Kidney (tissue), 14 donors: Measurements from ENCODE around the gene ECT2. TPM values are rescaled to one million over a fixed set of nuclear protein-coding genes. Genes with fewer than 3 reads are reported as not detected.
"Not testable (repeated sequence)": the region's sequence is repeated elsewhere in the genome, so short reads cannot be mapped to it uniquely, and the experiment has no call there.

Experiments used
- DNase-seq, 5 donors: peaks; one replicate each; pipeline ENCODE4 v3.0.0-alpha.2; 2013 to 2020
- FAIRE-seq: peaks from 2 replicates; lab custom pipeline; 2012; peaks lifted over from hg19 to GRCh38; lab: Jason Lieb, UNC
- H3K27ac ChIP-seq, 2 donors: one replicate each; pipeline ENCODE4 v1.7.0; 2013; ENCODE audit warnings: low read depth in 2 of 2, low read length in 2 of 2, inconsistent platforms in 1 of 2
- H3K27me3 ChIP-seq: one replicate; pipeline ENCODE4 v1.7.1; 2013; ENCODE audit warnings: low read length, inconsistent platforms; ENCODE audit not compliant: control insufficient read depth, insufficient read depth
- H3K36me3 ChIP-seq, 3 donors: one replicate each; pipeline versions ENCODE4 v1.7.0 to v1.7.1; 2013; ENCODE audit warnings: low read length in 3 of 3, control low read depth in 1 of 3, inconsistent platforms in 1 of 3; ENCODE audit not compliant: insufficient read depth in 3 of 3, control insufficient read depth in 2 of 3
- H3K4me1 ChIP-seq, 3 donors: one replicate each; pipeline versions ENCODE4 v1.7.0 to v1.7.1; 2013; ENCODE audit warnings: low read length in 3 of 3, inconsistent platforms in 1 of 3, low read depth in 1 of 3; ENCODE audit not compliant: control insufficient read depth in 2 of 3, insufficient read depth in 2 of 3
- H3K4me3 ChIP-seq, 3 donors: one replicate each; pipeline versions ENCODE4 v1.7.0 to v1.8.1; 2013; ENCODE audit warnings: low read length in 3 of 3, control low read depth in 1 of 3, inconsistent platforms in 1 of 3
- H3K9ac ChIP-seq, 3 donors: one replicate each; pipeline versions ENCODE4 v1.7.0 to v1.7.1; 2013; ENCODE audit warnings: low read length in 3 of 3, control low read depth in 1 of 3, inconsistent platforms in 1 of 3
- H3K9me3 ChIP-seq, 3 donors: one replicate each; pipeline versions ENCODE4 v1.7.0 to v1.7.1; 2013; ENCODE audit warnings: low read length in 3 of 3, control low read depth in 1 of 3, inconsistent platforms in 1 of 3; ENCODE audit not compliant: control insufficient read depth in 2 of 3, insufficient read depth in 1 of 3
- intact Hi-C: fragments of 100-400 bp; cut with DNase I; formaldehyde crosslinking; loops from one replicate; pipeline ENCODE4 v1.11.1; 2022
- polyA plus RNA-seq: library from polyadenylated mRNA; stranded (reverse); fragments of 350-450 nt; fragmentation: Illumina TruSeq; extraction: RNeasy Lipid Tissue Mini Kit (QIAGEN cat#74804); gene quantifications from one replicate; pipeline ENCODE4 v1.2.3, GENCODE V29; 2014; ENCODE audit warnings: low read depth, low replicate concordance; ENCODE audit not compliant: insufficient read depth
- total RNA-seq: library from RNA; stranded (reverse); fragmentation: NEBNext Ultra II Directional; extraction: Animal tissue kit (Norgen Biotek cat#: 25700); gene quantifications from one replicate; pipeline ENCODE4 v1.2.1, GENCODE V29; 2021
- TF ChIP-seq, protein P1 (sequence below): IDR thresholded peaks from 3 replicates; pipeline ENCODE4 v1.5.1; 2012; ENCODE audit warnings: mild to moderate bottlenecking, moderate library complexity, borderline replicate concordance; ENCODE audit not compliant: insufficient read depth; ENCODE audit errors: extremely low read depth
- donor health status: control.
- donor health status: control.
- donor health status: control.
- donor health status: control.
- donor health status: control.
- donor health status: DM: yes; HTN: yes; CAD: no.
- donor health status: Normal renal cell carcinoma (clear cell type).

Gene ECT2
- total and polyA plus RNA-seq, 2 donors from 2014 or later, result 2.4 to 15.5 TPM

DNA sequence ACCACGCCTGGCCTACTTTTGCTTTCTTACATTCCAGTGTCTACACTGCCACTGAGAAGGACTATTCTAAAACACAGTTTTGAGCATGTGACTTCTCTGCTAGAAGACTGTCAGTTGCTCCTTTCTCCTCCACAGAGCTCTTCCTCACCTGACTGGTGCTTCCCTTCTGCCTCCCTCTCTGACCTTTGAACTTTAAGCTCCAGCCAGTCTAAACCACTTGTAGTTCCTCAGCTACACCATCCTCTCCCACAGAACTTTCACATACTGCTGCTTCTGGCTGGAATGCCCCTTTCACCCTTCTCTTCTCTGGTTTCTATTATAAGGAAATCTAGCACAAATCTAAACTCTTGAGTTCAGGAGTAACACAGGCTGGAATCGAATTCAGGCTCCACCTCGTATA lies 48.8 kb upstream of the ECT2 start:
- H3K4me3 ChIP-seq, result no peak overlapping the region
- H3K9me3 ChIP-seq, result no peaks in the 10 kb centered on the region
- no peaks in the 10 kb centered on the region for H3K36me3 ChIP-seq
- H3K4me1 ChIP-seq, result no peaks in the 10 kb centered on the region
- peak in 2 of 5 donors; percentile 3 to 33 for DNase-seq
- H3K27ac ChIP-seq, result no peak overlapping the region
- H3K9ac ChIP-seq, result no peak overlapping the region
- no peaks in the 10 kb centered on the region for H3K27me3 ChIP-seq
- FAIRE-seq, result no peak
- TF ChIP-seq, protein P1, sequence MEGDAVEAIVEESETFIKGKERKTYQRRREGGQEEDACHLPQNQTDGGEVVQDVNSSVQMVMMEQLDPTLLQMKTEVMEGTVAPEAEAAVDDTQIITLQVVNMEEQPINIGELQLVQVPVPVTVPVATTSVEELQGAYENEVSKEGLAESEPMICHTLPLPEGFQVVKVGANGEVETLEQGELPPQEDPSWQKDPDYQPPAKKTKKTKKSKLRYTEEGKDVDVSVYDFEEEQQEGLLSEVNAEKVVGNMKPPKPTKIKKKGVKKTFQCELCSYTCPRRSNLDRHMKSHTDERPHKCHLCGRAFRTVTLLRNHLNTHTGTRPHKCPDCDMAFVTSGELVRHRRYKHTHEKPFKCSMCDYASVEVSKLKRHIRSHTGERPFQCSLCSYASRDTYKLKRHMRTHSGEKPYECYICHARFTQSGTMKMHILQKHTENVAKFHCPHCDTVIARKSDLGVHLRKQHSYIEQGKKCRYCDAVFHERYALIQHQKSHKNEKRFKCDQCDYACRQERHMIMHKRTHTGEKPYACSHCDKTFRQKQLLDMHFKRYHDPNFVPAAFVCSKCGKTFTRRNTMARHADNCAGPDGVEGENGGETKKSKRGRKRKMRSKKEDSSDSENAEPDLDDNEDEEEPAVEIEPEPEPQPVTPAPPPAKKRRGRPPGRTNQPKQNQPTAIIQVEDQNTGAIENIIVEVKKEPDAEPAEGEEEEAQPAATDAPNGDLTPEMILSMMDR, result no peak
- intact Hi-C loops, result no loop called here

DNA sequence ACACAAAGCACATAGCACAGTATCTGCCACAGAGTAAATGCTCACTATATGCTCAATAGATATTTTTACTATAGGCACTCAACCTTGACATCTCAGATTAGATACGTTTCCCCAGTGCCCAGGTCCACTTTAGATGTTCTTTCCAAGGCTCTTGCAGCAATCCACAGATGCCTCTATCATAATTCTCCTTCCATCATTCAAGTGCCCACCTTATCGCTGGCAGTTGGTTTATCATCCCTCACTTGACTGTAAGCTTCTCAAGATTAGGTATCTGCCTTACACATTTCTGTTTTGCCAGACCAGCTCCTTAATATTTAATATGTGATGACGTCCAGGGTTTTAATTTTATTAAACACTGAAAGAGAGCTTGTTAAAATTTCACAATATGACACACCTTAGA lies 48.3 kb upstream of the ECT2 start:
- intact Hi-C loops, result no loop called here
- H3K4me3 ChIP-seq, result no peak overlapping the region
- H3K36me3 ChIP-seq, result no peaks in the 10 kb centered on the region
- H3K9ac ChIP-seq, result no peak overlapping the region
- H3K4me1 ChIP-seq, result no peaks in the 10 kb centered on the region
- FAIRE-seq (no peak), DNase-seq (no peak)
- H3K27ac ChIP-seq, result no peak overlapping the region
- H3K27me3 ChIP-seq, result no peaks in the 10 kb centered on the region
- H3K9me3 ChIP-seq, result no peaks in the 10 kb centered on the region
- TF ChIP-seq, protein P1, result no peak

- not testable (repeated sequence) for FAIRE-seq, H3K9me3 ChIP-seq
Measured at GRCh38 chr3:172702731-172703130, 47.8 kb upstream of the ECT2 start.

GRCh38 chr3:172704001-172704400 lies 46.5 kb upstream of the ECT2 start:
- Histone ChIP-seq H3K36me3 (no peaks in the 10 kb centered on the region), H3K27ac (no peak overlapping the region), H3K4me3 (no peak overlapping the region), H3K9me3 (no peaks in the 10 kb centered on the region), H3K9ac (no peak overlapping the region), H3K27me3 (no peaks in the 10 kb centered on the region), H3K4me1 (no peaks in the 10 kb centered on the region)
- FAIRE-seq, result no peak
- no peak for DNase-seq
- intact Hi-C loops, result no loop called here
- TF ChIP-seq, protein P1, result no peak

More at GRCh38 chr3:172702731-172703130, 47.8 kb upstream of the ECT2 start:
- H3K36me3 ChIP-seq, H3K9ac ChIP-seq, H3K4me1 ChIP-seq, DNase-seq, H3K27me3 ChIP-seq, H3K27ac ChIP-seq, H3K4me3 ChIP-seq, intact Hi-C loops: not testable (repeated sequence)
